ENCODE measurements around the gene ADARB1. TPM values are rescaled to one million over a fixed set of nuclear protein-coding genes. Genes with fewer than 3 reads are reported as not detected.

The ADARB1 gene
- total RNA-seq, 1 donor from 2014 or later = 25.8 TPM

DNA sequence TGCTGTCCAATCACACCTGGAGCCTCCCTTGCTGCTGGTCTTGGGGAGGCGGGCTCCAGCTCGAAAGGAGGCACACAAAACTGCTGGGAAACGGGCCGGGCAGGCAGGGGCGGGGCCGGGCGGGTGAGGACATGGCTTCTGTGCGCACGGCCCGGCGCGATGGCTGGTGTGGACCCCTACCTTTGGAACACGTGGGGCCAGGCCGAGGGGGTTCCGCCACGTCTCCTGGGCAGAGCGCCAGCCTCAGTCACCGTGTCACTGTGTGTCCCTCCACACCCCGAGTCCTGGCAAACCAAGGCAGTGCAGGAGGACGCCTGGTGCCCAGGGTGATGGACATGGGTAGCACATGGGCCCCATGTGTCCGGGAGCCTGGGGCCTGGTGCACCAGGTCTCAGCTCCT is 42.0 kb upstream of the ADARB1 start:
- Histone ChIP-seq H3K4me1 (ENCODE audit: insufficient read depth, low read length) (peaks cover 4% of the 10 kb centered on the region), H3K4me3 (ENCODE audit: insufficient read depth, low read depth, low read length) (no peak overlapping the region), H3K9me3 (ENCODE audit: insufficient read depth, low read depth, low read length) (peaks cover 9% of the 10 kb centered on the region), H4K20me1 (ENCODE audit: insufficient read depth, low read length) (no peaks in the 10 kb centered on the region), H3K27ac (ENCODE audit: low read depth, low read length) (no peak overlapping the region), H3K9ac (ENCODE audit: low read length) (no peak overlapping the region), H3K4me2 (ENCODE audit: low read length) (no peak overlapping the region), H3K79me2 (ENCODE audit: insufficient read depth, low read length) (no peaks in the 10 kb centered on the region), H3K27me3 (ENCODE audit: insufficient read depth, low read length) (peaks cover 2% of the 10 kb centered on the region), H3K36me3 (ENCODE audit: insufficient read depth, low read length) (no peaks in the 10 kb centered on the region), H2AFZ (ENCODE audit: low read depth, low read length) (no peak overlapping the region)
- no peak for FAIRE-seq
- Mint-ChIP-seq H3K9me3 (ENCODE audit: unreplicated experiment) (peaks cover 11% of the 10 kb centered on the region), H3K27me3 (ENCODE audit: low read depth, unreplicated experiment) (peaks cover 24% of the 10 kb centered on the region), H3K4me3 (ENCODE audit: unreplicated experiment) (no peak overlapping the region), H3K27ac (ENCODE audit: unreplicated experiment) (no peak overlapping the region), H3K4me1 (ENCODE audit: low read depth, unreplicated experiment) (peaks cover 5% of the 10 kb centered on the region), H3K36me3 (ENCODE audit: low read depth, unreplicated experiment) (no peaks in the 10 kb centered on the region)
- TF ChIP-seq EZH2 (IDR thresholded peaks at IDR 0.05; ENCODE audit: insufficient read depth, low read length) (no peak), CTCF (IDR thresholded peaks at IDR 0.05; ENCODE audit: insufficient read depth, low read depth, low read length) (no peak)
- DNase-seq (ENCODE audit: low read depth) = no peak

DNA sequence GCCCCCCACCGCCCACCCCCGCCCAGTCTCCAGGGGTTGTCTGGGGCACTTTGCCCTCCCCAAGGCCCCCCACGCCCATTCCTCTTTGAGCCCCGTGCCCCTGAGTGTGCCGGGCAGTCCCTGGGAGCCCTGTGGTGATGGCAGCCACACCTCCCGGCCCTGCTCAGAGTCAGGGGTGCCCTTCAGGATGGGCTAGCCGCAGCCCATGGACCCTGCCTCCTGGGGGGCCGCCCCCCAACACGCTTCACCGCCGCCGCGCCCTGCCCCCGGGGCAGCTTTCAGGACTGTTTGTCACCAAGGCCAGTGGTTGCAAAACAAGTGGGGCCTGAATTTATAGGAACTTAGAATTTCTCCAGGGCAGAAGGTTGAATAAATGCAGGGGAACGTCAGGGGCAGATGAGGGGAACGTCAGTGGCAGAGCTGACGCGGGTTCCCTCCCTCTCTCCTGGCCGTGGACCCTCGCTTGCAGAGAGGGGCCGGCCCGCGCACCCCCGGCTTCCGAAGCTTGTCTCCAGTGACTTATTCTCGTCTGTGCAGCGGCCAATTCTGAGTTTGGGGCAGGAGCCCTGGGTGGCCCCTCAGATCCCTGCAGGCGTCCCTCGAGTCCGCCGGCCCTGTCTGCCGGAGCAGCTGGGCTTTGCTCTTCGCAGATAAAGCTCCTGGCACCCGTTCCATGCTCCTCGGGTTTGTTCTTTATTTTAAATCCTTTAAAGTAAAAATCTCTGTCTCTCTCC is 41.2 kb upstream of the ADARB1 start:
- TF ChIP-seq CTCF (IDR thresholded peaks at IDR 0.05; ENCODE audit: insufficient read depth, low read depth, low read length) = no peak
- TF ChIP-seq EZH2 (IDR thresholded peaks at IDR 0.05; ENCODE audit: insufficient read depth, low read length) = no peak
- no peak overlapping the region for H3K4me3 ChIP-seq (ENCODE audit: insufficient read depth, low read depth, low read length)
- H3K27ac Mint-ChIP-seq (ENCODE audit: unreplicated experiment) = no peak overlapping the region
- H3K4me3 Mint-ChIP-seq (ENCODE audit: unreplicated experiment) = no peak overlapping the region
- H3K9me3 Mint-ChIP-seq (ENCODE audit: unreplicated experiment) = peaks cover 13% of the 10 kb centered on the region
- no peaks in the 10 kb centered on the region for H4K20me1 ChIP-seq (ENCODE audit: insufficient read depth, low read length)
- FAIRE-seq (no peak), DNase-seq (ENCODE audit: low read depth) (no peak)
- peaks cover 5% of the 10 kb centered on the region for H3K4me1 Mint-ChIP-seq (ENCODE audit: low read depth, unreplicated experiment)
- H3K4me2 ChIP-seq (ENCODE audit: low read length) = no peak overlapping the region
- H3K79me2 ChIP-seq (ENCODE audit: insufficient read depth, low read length) = no peaks in the 10 kb centered on the region
- no peaks in the 10 kb centered on the region for H3K36me3 Mint-ChIP-seq (ENCODE audit: low read depth, unreplicated experiment)
- peaks cover 13% of the 10 kb centered on the region for H3K9me3 ChIP-seq (ENCODE audit: insufficient read depth, low read depth, low read length)
- no peaks in the 10 kb centered on the region for H3K36me3 ChIP-seq (ENCODE audit: insufficient read depth, low read length)
- H3K9ac ChIP-seq (ENCODE audit: low read length) = no peak overlapping the region
- H3K27ac ChIP-seq (ENCODE audit: low read depth, low read length) = no peak overlapping the region
- peaks cover 27% of the 10 kb centered on the region for H3K27me3 Mint-ChIP-seq (ENCODE audit: low read depth, unreplicated experiment)
- peaks cover 4% of the 10 kb centered on the region for H3K4me1 ChIP-seq (ENCODE audit: insufficient read depth, low read length)
- H3K27me3 ChIP-seq (ENCODE audit: insufficient read depth, low read length) = peaks cover 2% of the 10 kb centered on the region
- no peak overlapping the region for H2AFZ ChIP-seq (ENCODE audit: low read depth, low read length)

All from astrocyte (in vitro differentiated cells and primary cell).